Testis (tissue), 3 donors: ENCODE results near the gene DGKD. TPM values are rescaled to one million over a fixed set of nuclear protein-coding genes. Genes with fewer than 3 reads are reported as not detected.
A peak's percentile ranks its signal among the peaks of the same experiment; 100 is the strongest.

Experiments used
- DNase-seq: peaks from one replicate; pipeline ENCODE4 v3.0.0-alpha.2; 2019
- H3K27ac ChIP-seq, 2 donors: fragments of 200-600 bp; sonication (generic); one replicate each; pipeline ENCODE4 v1.5.1; 2019
- H3K27me3 ChIP-seq: fragments of 200-600 bp; sonication (generic); one replicate; pipeline ENCODE4 v1.5.1; 2019
- H3K36me3 ChIP-seq: fragments of 200-600 bp; sonication (generic); one replicate; pipeline ENCODE4 v1.5.1; 2017; ENCODE audit warnings: low read depth; ENCODE audit errors: missing control alignments
- H3K4me1 ChIP-seq: fragments of 200-600 bp; sonication (generic); one replicate; pipeline ENCODE4 v1.5.1; 2019
- H3K4me3 ChIP-seq, 2 donors: fragments of 200-600 bp; sonication (generic); one replicate each; pipeline ENCODE4 v1.5.1; 2017 to 2019
- H3K9me3 ChIP-seq: fragments of 200-600 bp; sonication (generic); one replicate; pipeline ENCODE4 v1.5.1; 2017
- POLR2A ChIP-seq: fragments of 450-650 bp; IDR thresholded peaks from one replicate; pipeline ENCODE4 v1.6.1; 2017; ENCODE audit warnings: antibody characterized with exemption, mild to moderate bottlenecking, moderate library complexity
- WGBS, 2 donors: methylation state at CpG; one replicate each; pipeline ENCODE4 v1.1.5; 2018; 5-methylcytosine and 5-hydroxymethylcytosine counted together
- intact Hi-C: fragments of 100-400 bp; cut with DNase I; formaldehyde crosslinking; loops from one replicate; pipeline ENCODE4 v1.15.1; 2023; ENCODE audit warnings: low total_unique reads
- polyA plus RNA-seq: library from polyadenylated mRNA; stranded (reverse); fragments of 350-450 nt; fragmentation: Illumina TruSeq; extraction: RNeasy Lipid Tissue Mini Kit (QIAGEN cat#74804); gene quantifications from one replicate; pipeline ENCODE4 v1.2.3, GENCODE V29; 2014; ENCODE audit warnings: low read depth, low replicate concordance; ENCODE audit not compliant: insufficient read depth
- total RNA-seq, 2 donors: library from RNA; depleted of rRNA; stranded (reverse); fragments of >200 nt; gene quantifications; one replicate each; pipeline ENCODE4 v1.2.3, GENCODE V29; 2016
- TF ChIP-seq, protein P1 (sequence below), 3 experiments: fragments of 450-650 bp in 2 of 3; fragments of 200-600 bp in 1 of 3; sonication (generic) in 1 of 3; IDR thresholded peaks; one replicate each; pipeline ENCODE4 v1.5.1; 2016 to 2019; ENCODE audit warnings: antibody characterized with exemption in 3 of 3, mild to moderate bottlenecking in 2 of 3, moderate library complexity in 1 of 3

Gene DGKD
- total and polyA plus RNA-seq, 3 donors from 2014 or later, result 65.1 to 80.1 (median 66.7) TPM

DNA sequence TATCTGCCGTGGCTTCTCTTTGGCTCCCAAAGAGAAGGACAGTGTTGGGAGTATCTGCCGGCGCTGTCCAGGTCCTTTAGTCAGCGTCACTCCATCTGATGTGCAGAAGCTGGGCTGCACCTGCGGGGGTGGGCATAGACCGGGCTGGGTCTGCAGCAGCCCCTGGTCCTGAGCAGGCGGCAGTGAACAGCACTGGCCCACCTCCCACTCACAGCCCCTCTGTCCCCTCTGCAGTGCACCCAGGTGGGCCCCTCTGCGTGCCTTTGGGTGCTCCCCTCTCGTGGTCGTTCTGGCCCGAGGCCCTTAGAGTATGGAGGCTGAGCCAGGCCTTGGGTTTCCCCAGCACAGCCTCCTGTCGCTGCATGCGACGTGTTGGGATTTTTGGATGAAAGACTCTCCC, 116.5 kb downstream of the DGKD start:
- no peaks in the 10 kb centered on the region for H3K36me3 ChIP-seq
- no peak overlapping the region for H3K4me3 ChIP-seq
- intact Hi-C loops, result no loop called here
- H3K4me1 ChIP-seq, result no peaks in the 10 kb centered on the region
- WGBS, 2 donors, result 94% methylated on average over 14 of the region's 14 CpGs; no CpG with 5 or more reads in 1 of the 2 donors
- no peaks in the 10 kb centered on the region for H3K27me3 ChIP-seq
- no peaks in the 10 kb centered on the region for H3K9me3 ChIP-seq
- no peak overlapping the region for H3K27ac ChIP-seq
- DNase-seq, result no peak
- TF ChIP-seq, protein P1, sequence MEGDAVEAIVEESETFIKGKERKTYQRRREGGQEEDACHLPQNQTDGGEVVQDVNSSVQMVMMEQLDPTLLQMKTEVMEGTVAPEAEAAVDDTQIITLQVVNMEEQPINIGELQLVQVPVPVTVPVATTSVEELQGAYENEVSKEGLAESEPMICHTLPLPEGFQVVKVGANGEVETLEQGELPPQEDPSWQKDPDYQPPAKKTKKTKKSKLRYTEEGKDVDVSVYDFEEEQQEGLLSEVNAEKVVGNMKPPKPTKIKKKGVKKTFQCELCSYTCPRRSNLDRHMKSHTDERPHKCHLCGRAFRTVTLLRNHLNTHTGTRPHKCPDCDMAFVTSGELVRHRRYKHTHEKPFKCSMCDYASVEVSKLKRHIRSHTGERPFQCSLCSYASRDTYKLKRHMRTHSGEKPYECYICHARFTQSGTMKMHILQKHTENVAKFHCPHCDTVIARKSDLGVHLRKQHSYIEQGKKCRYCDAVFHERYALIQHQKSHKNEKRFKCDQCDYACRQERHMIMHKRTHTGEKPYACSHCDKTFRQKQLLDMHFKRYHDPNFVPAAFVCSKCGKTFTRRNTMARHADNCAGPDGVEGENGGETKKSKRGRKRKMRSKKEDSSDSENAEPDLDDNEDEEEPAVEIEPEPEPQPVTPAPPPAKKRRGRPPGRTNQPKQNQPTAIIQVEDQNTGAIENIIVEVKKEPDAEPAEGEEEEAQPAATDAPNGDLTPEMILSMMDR (IDR thresholded peaks at IDR 0.05), result no peak
- no peak for TF ChIP-seq POLR2A

DNA sequence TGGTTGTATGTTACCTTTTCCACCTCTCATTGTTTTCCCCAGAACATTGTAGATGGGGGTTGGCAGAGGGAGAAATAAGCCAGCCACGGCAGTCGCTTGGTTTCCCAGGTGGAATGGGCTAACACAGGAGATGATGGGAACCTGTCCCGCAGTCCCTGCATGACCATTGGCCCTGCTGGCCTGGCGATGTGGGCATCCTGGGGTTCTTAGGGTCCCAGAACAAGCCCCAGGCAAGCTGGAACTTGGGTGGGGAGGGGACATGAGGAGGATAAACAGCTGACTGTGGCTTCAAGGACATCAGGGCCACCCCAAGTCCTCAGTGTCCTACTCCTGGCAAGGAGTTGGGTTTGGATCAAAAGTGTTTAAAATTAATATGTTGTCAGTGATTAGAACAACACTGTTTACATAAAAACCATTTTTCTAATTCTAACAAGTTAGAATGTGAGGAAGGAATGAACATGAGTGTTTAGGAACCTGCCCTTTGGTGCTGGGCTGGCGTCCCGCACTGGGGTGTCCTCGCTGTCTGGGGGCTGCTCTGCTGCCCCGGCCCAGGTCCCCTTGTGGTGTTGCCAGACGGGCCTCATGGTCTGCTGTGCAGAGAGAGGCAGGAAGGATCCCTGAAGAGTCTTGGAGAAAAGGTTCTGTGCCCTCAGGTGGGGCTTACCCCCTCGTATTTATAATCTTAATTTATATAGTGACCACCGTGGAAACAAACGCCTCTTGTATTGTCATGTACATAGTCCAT, 117.2 kb downstream of the DGKD start:
- Histone ChIP-seq H3K4me1 (no peaks in the 10 kb centered on the region), H3K9me3 (no peaks in the 10 kb centered on the region), H3K36me3 (no peaks in the 10 kb centered on the region), H3K4me3 (no peak overlapping the region), H3K27me3 (no peaks in the 10 kb centered on the region), H3K27ac (no peak overlapping the region)
- intact Hi-C loops, result no loop called here
- TF ChIP-seq, protein P1 (IDR thresholded peaks at IDR 0.05), result no peak
- TF ChIP-seq POLR2A, result no peak
- DNase-seq, result peak; percentile 12
- WGBS, 2 donors, result 93 to 95% methylated on average over 12 of the region's 12 CpGs

DNA sequence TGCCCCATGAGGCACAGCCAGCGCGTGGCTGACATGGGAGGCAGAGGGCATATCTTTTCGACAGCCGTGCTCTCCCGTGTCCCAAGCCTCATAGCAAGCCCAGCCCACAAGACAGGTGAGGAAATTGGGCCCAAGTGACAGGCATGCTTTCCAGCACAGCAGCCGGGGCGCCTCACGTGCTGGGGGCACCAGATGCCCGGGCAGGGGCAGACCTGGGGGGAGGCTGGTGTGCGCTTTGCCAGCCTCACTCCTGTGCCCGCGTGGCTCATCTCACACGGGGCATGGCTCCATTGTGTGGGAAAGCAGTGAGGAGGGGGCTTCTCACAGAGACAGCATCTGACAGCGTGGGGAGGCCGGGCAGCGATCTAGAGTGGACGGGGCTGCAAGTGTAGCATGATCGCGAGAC, 119.1 kb downstream of the DGKD start:
- no peak for TF ChIP-seq POLR2A
- TF ChIP-seq, protein P1 (IDR thresholded peaks at IDR 0.05), result no peak
- DNase-seq, result peak; percentile 11
- no peak overlapping the region for H3K27ac ChIP-seq
- H3K9me3 ChIP-seq, result no peaks in the 10 kb centered on the region
- 94 to 98% methylated on average over 11 to 19 of the region's 19 CpGs for WGBS, 2 donors
- H3K4me3 ChIP-seq, result no peak overlapping the region
- no peaks in the 10 kb centered on the region for H3K27me3 ChIP-seq
- H3K36me3 ChIP-seq, result no peaks in the 10 kb centered on the region
- H3K4me1 ChIP-seq, result no peaks in the 10 kb centered on the region
- intact Hi-C loops, result no loop called here

DNA sequence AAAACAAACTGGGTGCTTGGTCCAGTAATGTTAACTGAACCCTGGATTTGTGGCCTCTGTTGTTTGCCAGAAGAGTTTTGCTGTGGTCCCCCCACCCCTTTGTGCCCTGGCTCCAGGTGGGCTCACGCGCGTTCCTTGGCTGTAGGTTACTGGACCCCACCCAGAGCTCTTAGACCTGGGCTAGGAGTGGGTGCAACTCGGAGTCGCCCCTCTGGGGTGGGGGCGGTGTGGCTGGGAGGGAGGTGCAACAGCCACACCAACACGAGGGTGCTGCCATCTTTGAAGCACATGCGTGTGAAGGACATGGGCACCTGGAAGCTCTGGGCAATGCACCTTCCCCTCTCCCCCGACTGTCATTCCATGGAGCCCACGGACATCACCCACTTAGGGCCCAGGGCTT, 119.6 kb downstream of the DGKD start:
- H3K9me3 ChIP-seq, result no peaks in the 10 kb centered on the region
- DNase-seq, result no peak
- TF ChIP-seq, protein P1 (IDR thresholded peaks at IDR 0.05), result no peak
- TF ChIP-seq POLR2A, result no peak
- no peaks in the 10 kb centered on the region for H3K36me3 ChIP-seq
- WGBS, 2 donors, result 94 to 98% methylated on average over 6 to 10 of the region's 10 CpGs
- H3K4me3 ChIP-seq, result no peak overlapping the region
- H3K4me1 ChIP-seq, result no peaks in the 10 kb centered on the region
- H3K27me3 ChIP-seq, result no peaks in the 10 kb centered on the region
- intact Hi-C loops, result no loop called here
- no peak overlapping the region for H3K27ac ChIP-seq
